K562 (cell line): Measurements from ENCODE around the gene MPV17L2. TPM values are rescaled to one million over a fixed set of nuclear protein-coding genes. Genes with fewer than 3 reads are reported as not detected.
A peak's percentile ranks its signal among the peaks of the same experiment; 100 is the strongest.

ENCODE experiments used
- AFF4 ChIP-seq: sonication (generic); formaldehyde crosslinking; IDR thresholded peaks from 2 replicates; pipeline ENCODE4 v1.8.0; 2023; ENCODE audit warnings: mild to moderate bottlenecking, missing genetic modification reagents
- ARID4B ChIP-seq: sonication (generic); formaldehyde crosslinking; IDR thresholded peaks from 2 replicates; pipeline ENCODE4 v1.8.0; 2022; ENCODE audit warnings: mild to moderate bottlenecking, missing genetic modification reagents
- CEBPB ChIP-seq: fragments of 450-650 bp; IDR thresholded peaks from 2 replicates; pipeline ENCODE4 v1.6.1; 2016; ENCODE audit warnings: missing genetic modification characterization, missing compliant biosample characterization
- FOXP4 ChIP-seq: sonication (generic); formaldehyde crosslinking; IDR thresholded peaks from 2 replicates; pipeline ENCODE4 v1.8.0; 2022; ENCODE audit warnings: mild to moderate bottlenecking, missing genetic modification reagents, borderline replicate concordance
- L3MBTL2 ChIP-seq: fragments of 450-650 bp; IDR thresholded peaks from 2 replicates; pipeline ENCODE4 v1.6.1; 2016; ENCODE audit warnings: mild to moderate bottlenecking, moderate library complexity
- MIER1 ChIP-seq: fragments of 450-650 bp; IDR thresholded peaks from 2 replicates; pipeline ENCODE4 v1.6.1; 2016; ENCODE audit warnings: antibody characterized with exemption, mild to moderate bottlenecking, low read depth
- MTA1 ChIP-seq: fragments of 450-650 bp; IDR thresholded peaks from 2 replicates; pipeline ENCODE4 v1.6.1; 2017; ENCODE audit warnings: borderline replicate concordance
- NCOA4 ChIP-seq: fragments of 450-650 bp; IDR thresholded peaks from 2 replicates; pipeline ENCODE4 v1.6.1; 2018; ENCODE audit warnings: mild to moderate bottlenecking; ENCODE audit not compliant: partially characterized antibody
- NR2C2 ChIP-seq, 2 experiments: fragments of 200-800 bp in 1 of 2; sonication (Bioruptor generic) in 1 of 2; sonication (generic) in 1 of 2; formaldehyde crosslinking in 1 of 2; IDR thresholded peaks; 2 replicates each; pipeline versions ENCODE4 v1.6.1 to v1.8.0; 2016 to 2022; ENCODE audit warnings: mild to moderate bottlenecking in 1 of 2, missing compliant biosample characterization in 1 of 2, missing genetic modification characterization in 1 of 2, missing genetic modification reagents in 1 of 2
- RFX7 ChIP-seq: fragments of 250-450 bp; sonication (Bioruptor Pico); IDR thresholded peaks from 2 replicates; pipeline ENCODE4 v1.5.1; 2021; ENCODE audit warnings: mild to moderate bottlenecking
- SIN3A ChIP-seq, 2 experiments: fragments of 150-350 bp in 1 of 2; IDR thresholded peaks; 2 replicates each; pipeline ENCODE4 v1.6.1; 2011 to 2016; ENCODE audit warnings: borderline replicate concordance in 2 of 2, low read depth in 2 of 2, low read length in 2 of 2, mild to moderate bottlenecking in 2 of 2, moderate library complexity in 2 of 2; ENCODE audit not compliant: control insufficient read depth in 1 of 2
- SMAD4 ChIP-seq: fragments of 250-450 bp; sonication (Bioruptor Pico); conservative IDR thresholded peaks from 2 replicates; pipeline ENCODE4 v1.8.0; 2021; ENCODE audit warnings: inconsistent platforms, mild to moderate bottlenecking, moderate library complexity
- SRSF1 ChIP-seq: fragments of 200-400 bp; formaldehyde crosslinking; IDR thresholded peaks from 2 replicates; pipeline ENCODE4 v1.6.1; 2017; ENCODE audit warnings: mild to moderate bottlenecking, low read depth, low read length, moderate library complexity
- TBP ChIP-seq: optimal IDR thresholded peaks from 2 replicates; pipeline ENCODE3; 2011; ENCODE audit warnings: low read depth, low read length, improper control_type of control experiment
- ZBTB7A ChIP-seq: IDR thresholded peaks from 2 replicates; pipeline ENCODE4 v1.6.1; 2011; ENCODE audit warnings: low read depth, mild to moderate bottlenecking, low read length, moderate library complexity, borderline replicate concordance; ENCODE audit not compliant: control insufficient read depth
- ZNF551 ChIP-seq: fragments of 250-450 bp; sonication (Bioruptor Pico); IDR thresholded peaks from 2 replicates; pipeline ENCODE4 v1.5.0; 2021; ENCODE audit warnings: mild to moderate bottlenecking, moderate library complexity
- polyA plus RNA-seq, 8 experiments: library from polyadenylated mRNA; depleted of rRNA in 4 of 8; stranded (reverse) in 5 of 8; unstranded in 3 of 8; fragments of >200 nt; fragmentation: Nextera tagmentation in 2 of 8; fragmentation: Illumina TruSeq in 1 of 8; extraction: Ambion mirVana in 2 of 8; extraction: Trizol in 1 of 8; gene quantifications; 2 replicates each; pipeline versions ENCODE4 v1.2.1 to v1.2.3, GENCODE V29; 2011 to 2014; ENCODE audit warnings: inconsistent platforms in 1 of 8, missing spikeins in 1 of 8
- total RNA-seq, 7 experiments: library from RNA; depleted of rRNA in 6 of 7; stranded (reverse); fragments of >200 nt in 6 of 7; fragmentation: Illumina TruSeq in 2 of 7; extraction: Trizol in 2 of 7; gene quantifications; 2 replicates each; pipeline versions ENCODE4 v1.2.1 to v1.2.3, GENCODE V29; 2011 to 2021; ENCODE audit warnings: low replicate concordance in 1 of 7

Gene MPV17L2
- total and polyA plus RNA-seq, 9 of the 15 experiments (the other 6 are each of a cell fraction or from before 2014, with no cell fraction given): 10.6 to 60.2 (median 28.5) TPM

- TF ChIP-seq AFF4 (CRISPR knock-in tag) (no peak), ZBTB7A (peak; percentile 32; the same call in 1 of the 2 replicates), MTA1 (peak; percentile 46; the same call in 1 of the 2 replicates), ZNF551 (CRISPR knock-in tag) (no peak), SIN3A (IDR thresholded peaks at IDR 0.05; ENCODE audit: borderline replicate concordance in 2 of 2, control insufficient read depth in 1 of 2, low read depth in 2 of 2, low read length in 2 of 2) (no peak), NCOA4 (no peak), L3MBTL2 (peak; percentile 37; the same call in 1 of the 2 replicates), MIER1 (no peak), CEBPB (peak; percentile 67), SRSF1 (no peak), ARID4B (CRISPR knock-in tag) (no peak), SMAD4 (CRISPR knock-in tag) (peak; percentile 40; the same call in 1 of the 2 replicates), TBP (peak; percentile 17), FOXP4 (peak; percentile 66; the same call in 1 of the 2 replicates), NR2C2 (CRISPR knock-in tag; IDR thresholded peaks at IDR 0.05) (no peak; the same call in 1 of the 2 replicates), NR2C2 (tag; IDR thresholded peaks at IDR 0.05) (peak; percentile 91), RFX7 (CRISPR knock-in tag) (no peak)
Observed at GRCh38 chr19:18224525-18225354, 31.7 kb downstream of the MPV17L2 start (continued).
